Stimulated activated naive B cell treated with anti-CD40 and anti-IgM and Interleukin-4, amounts not matched to agents 10 μg/mL and 1 μg/mL and 100 μg/mL, for 72 hours (primary cell): ENCODE data around the gene ANKRD23.

Experiments
- ATAC-seq, 2 donors: fragments of 150-1000 bp; cut with Tn5 transposase; replicated peaks; 2 replicates each; pipeline ENCODE4 v1.10.0; 2021; ENCODE audit warnings: moderate library complexity in 1 of 2
- DNase-seq: peaks from one replicate; pipeline ENCODE4 v3.0.0; 2021
- H3K27ac Mint-ChIP-seq: one replicate; pipeline ENCODE4 v1.8.0; 2022; ENCODE audit warnings: mild to moderate bottlenecking, mixed read lengths
- H3K27me3 Mint-ChIP-seq, 2 donors: one replicate each; pipeline ENCODE4 v1.8.0; 2022; ENCODE audit warnings: mixed read lengths in 2 of 2
- H3K36me3 Mint-ChIP-seq, 2 donors: one replicate each; pipeline ENCODE4 v1.8.0; 2022; ENCODE audit warnings: mixed read lengths in 2 of 2, mild to moderate bottlenecking in 1 of 2
- H3K4me1 Mint-ChIP-seq, 2 donors: one replicate each; pipeline ENCODE4 v1.8.0; 2022; ENCODE audit warnings: mixed read lengths in 2 of 2, mild to moderate bottlenecking in 1 of 2
- H3K4me3 Mint-ChIP-seq, 2 donors: one replicate each; pipeline ENCODE4 v1.8.0; 2022; ENCODE audit warnings: mild to moderate bottlenecking in 2 of 2, mixed read lengths in 2 of 2, moderate library complexity in 1 of 2
- H3K9me3 Mint-ChIP-seq, 2 donors: one replicate each; pipeline ENCODE4 v1.8.0; 2022; ENCODE audit warnings: mixed read lengths in 2 of 2, mild to moderate bottlenecking in 1 of 2

ANKRD23 gene

DNA sequence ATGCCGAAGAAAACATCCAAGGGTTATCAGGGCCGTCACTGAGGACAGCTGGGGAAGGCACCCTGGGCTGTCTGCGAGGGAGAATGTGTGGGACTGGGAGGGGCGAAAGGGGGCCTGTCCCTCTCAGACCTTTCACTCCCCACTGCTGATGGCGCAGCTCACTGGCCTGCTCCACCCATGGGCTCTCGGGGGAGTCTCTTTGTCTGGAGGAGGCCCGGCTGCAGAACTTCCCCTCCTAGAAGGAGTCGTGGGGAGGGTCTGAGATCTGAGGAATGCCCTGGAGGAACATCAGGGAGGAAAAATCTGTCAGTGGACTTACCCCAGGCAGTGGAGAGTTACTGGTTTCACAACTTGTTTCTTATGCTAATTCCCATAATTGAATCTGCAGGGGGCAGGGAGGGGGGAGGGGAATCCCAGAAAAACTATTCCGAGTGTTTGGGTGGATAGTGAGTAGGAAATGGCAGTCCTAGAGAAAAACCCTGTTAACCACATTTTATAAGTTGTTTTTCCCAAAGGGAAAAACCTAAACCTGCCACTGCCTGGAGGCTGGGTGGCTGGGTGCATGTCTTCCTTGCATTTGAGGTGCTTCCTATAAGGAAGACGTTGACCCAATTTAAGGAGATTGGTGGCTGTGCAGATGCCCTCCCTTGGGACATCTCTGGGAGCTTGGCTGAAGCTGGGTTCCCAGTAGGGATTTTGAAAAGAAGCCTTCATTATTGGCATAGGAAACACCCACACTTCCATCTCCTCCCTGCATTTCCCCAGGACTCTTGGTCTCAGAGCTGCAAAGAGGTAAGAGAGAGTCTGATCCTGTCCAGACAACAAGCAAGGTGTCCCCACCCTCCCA lies 37.8 kb upstream of the ANKRD23 start:
- H3K27ac Mint-ChIP-seq = no peak overlapping the region
- DNase-seq (no peak), ATAC-seq (no peak)

DNA sequence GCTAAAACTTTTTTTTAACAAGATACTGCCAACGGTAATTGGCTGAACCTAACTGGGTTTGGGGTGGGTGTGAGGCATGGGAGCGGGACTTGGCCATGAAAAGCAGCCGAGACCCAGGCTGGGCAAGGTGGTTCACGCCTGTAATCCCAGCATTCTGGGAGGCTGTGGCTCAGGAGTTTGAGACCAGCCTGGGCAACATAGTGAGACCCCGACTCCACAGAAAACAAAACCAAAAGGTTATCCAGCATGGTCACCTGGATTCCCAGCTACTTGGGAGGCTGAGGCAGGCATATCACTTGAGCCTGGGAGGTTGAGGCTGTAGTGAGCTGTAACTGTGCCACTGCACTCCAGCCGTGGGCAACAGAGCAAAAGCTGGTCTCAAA lies 37.1 kb upstream of the ANKRD23 start:
- H3K27me3 Mint-ChIP-seq = peaks cover 0 to 30% of the 10 kb centered on the region in 2 donors
- peaks cover 17 to 24% of the 10 kb centered on the region in 2 donors for H3K4me1 Mint-ChIP-seq
- no peak overlapping the region for H3K4me3 Mint-ChIP-seq
- DNase-seq = no peak
- ATAC-seq = no peak
- no peak overlapping the region for H3K27ac Mint-ChIP-seq
- no peaks in the 10 kb centered on the region for H3K9me3 Mint-ChIP-seq
- no peaks in the 10 kb centered on the region for H3K36me3 Mint-ChIP-seq

More for the DNA sequence above, 37.8 kb upstream of the ANKRD23 start:
- peaks cover 0 to 30% of the 10 kb centered on the region in 2 donors for H3K27me3 Mint-ChIP-seq
- H3K36me3 Mint-ChIP-seq = no peaks in the 10 kb centered on the region
- peaks cover 17 to 22% of the 10 kb centered on the region in 2 donors for H3K4me1 Mint-ChIP-seq
- no peaks in the 10 kb centered on the region for H3K9me3 Mint-ChIP-seq
- no peak overlapping the region for H3K4me3 Mint-ChIP-seq

DNA sequence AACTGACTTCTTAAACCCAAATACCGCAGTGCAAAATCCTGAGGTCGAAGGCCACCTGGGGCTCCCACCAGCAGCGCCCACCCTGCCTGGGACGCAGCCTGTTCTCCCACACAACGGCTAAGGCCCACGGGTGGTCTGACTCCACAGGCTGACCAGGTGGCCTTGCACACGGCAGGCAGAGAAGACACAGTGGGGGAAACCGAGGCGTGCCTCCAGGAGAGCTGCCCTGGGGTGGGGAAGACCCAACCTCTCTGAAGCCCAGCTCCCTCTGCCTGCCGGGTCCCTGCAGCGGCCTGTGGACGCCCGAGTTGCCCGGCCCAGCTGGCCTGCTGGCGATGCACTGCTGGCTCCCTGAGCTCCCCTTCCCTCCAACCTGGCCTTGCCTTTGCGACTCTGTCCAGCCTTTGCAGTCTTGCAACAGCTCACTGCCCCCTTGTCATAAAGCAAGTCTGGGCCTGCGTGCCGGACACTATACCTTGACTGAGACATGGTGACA lies 35.8 kb upstream of the ANKRD23 start:
- H3K27ac Mint-ChIP-seq = no peak overlapping the region

DNA sequence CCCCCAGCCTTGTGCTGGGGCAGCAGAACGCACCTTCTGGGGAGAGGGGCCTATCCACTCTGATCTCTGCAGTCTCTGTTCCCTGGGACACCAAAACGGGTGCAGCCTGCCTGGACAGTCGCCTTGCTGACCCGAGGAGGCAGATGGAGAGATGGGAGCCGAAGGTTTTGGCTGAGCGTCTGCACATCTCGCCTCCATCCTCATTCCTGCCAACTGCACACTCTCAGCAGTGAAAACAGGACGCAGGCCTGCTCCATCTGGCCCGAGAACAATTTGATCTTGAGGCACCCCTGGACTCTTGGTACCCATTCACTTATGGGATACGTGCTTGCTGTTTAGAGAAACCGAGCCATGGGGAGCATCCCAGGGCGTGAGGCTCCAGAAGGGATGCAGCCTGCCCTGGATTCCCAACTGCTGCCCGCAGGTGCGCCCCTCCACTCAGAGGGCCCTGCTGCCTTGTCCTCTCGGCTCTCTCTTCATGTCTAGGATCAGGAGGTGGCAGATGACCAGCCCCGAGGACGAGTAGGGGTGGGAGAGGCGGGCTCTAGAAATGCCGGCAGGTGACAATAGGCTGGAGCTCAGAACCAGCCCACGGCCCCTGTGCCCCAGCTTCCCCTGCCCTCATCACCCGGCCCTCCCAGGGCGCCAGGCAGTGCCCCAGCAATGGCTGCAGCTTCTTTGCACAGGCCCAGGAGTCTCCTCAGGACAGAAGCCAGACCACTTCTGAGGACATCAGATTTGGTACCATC lies 35.1 kb upstream of the ANKRD23 start:
- no peaks in the 10 kb centered on the region for H3K9me3 Mint-ChIP-seq
- peak overlapping the region; percentile 42 for H3K27ac Mint-ChIP-seq
- no peak overlapping the region for H3K4me3 Mint-ChIP-seq

More for the DNA sequence above, 35.8 kb upstream of the ANKRD23 start:
- H3K9me3 Mint-ChIP-seq = no peaks in the 10 kb centered on the region
- no peak for ATAC-seq
- no peaks in the 10 kb centered on the region for H3K36me3 Mint-ChIP-seq
- no peak for DNase-seq
- H3K4me1 Mint-ChIP-seq = peaks cover 27 to 37% of the 10 kb centered on the region in 2 donors
- H3K4me3 Mint-ChIP-seq = no peak overlapping the region
- peaks cover 0 to 23% of the 10 kb centered on the region in 2 donors for H3K27me3 Mint-ChIP-seq

DNA sequence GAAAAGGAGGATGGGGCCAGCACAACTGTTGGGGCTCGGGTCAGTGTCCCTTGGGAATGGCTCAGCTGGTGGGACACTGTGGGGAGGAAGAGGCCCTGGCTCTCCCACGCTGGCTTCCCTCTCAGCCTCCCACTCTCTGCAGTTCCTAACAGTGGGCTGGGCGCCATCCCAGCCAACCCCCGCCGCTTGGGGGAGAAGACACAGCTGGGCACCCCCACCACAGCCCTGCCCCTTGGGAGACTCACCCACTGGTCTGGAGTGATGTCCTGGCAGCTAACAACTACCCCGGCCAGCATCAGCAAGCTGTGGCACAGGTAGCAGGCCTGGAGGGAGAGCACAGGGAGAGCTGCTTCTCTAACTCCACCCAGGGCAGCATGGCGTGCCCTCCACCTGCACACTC lies 34.4 kb upstream of the ANKRD23 start:
- Mint-ChIP-seq H3K4me1 (peaks cover 37 to 52% of the 10 kb centered on the region in 2 donors), H3K36me3 (peaks cover 0 to under 1% of the 10 kb centered on the region in 2 donors), H3K27me3 (peaks cover 0 to 15% of the 10 kb centered on the region in 2 donors), H3K9me3 (no peaks in the 10 kb centered on the region), H3K27ac (no peak overlapping the region), H3K4me3 (no peak overlapping the region)
- ATAC-seq (no peak), DNase-seq (no peak)

More for the DNA sequence above, 35.1 kb upstream of the ANKRD23 start:
- Mint-ChIP-seq H3K4me1 (peaks cover 33 to 44% of the 10 kb centered on the region in 2 donors), H3K36me3 (no peaks in the 10 kb centered on the region), H3K27me3 (peaks cover 0 to 17% of the 10 kb centered on the region in 2 donors)
- DNase-seq (no peak), ATAC-seq (no peak)

DNA sequence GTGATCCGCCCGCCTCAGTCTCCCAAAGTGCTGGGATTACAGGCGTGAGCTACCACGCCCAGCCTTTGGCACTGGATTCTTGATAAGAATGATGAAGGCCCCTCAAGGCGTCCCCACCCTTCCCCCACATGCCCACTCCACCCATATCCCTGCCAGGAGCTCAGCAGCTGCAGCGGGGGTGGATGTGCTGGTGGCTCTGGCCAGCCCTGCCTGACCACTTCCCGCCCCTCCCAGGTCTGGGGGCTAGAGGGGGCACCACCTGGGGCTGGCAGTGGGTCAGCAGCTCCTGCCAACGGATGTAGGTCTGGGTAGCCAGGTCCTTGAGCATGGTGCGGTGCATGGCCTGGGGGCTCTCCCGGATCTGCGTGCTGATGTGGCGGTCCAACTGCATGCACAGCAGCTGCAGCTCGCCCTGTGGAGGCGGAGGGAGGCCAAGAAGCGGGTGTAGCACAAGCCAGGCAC lies 33.8 kb upstream of the ANKRD23 start:
- Mint-ChIP-seq H3K4me3 (no peak overlapping the region), H3K4me1 (peaks cover 41 to 57% of the 10 kb centered on the region in 2 donors), H3K27ac (peak overlapping the region; percentile 59), H3K27me3 (peaks cover 0 to 15% of the 10 kb centered on the region in 2 donors), H3K9me3 (no peaks in the 10 kb centered on the region), H3K36me3 (peaks cover 0 to 4% of the 10 kb centered on the region in 2 donors)
- DNase-seq (no peak), ATAC-seq (no peak)

DNA sequence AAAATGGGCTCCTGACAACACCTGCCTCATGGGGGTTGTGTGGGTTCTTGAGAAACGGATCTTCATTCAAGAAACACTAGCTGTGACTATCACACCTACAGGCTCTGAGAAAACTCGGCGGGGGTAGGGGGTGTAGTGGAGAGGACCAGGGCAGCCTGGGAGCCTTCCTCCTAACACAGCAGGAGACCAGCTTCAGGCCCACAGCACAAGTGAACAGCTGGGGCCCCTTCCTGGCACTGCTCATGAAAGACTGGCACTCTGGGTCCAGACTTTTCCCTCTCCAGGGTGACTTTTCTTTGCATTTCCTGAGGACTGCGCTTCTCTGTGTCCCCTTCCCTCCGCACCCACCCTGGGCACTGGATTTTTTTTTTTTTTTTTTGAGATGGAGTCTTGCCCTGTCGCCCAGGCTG lies 33.2 kb upstream of the ANKRD23 start:
- H3K4me1 Mint-ChIP-seq = peaks cover 42 to 63% of the 10 kb centered on the region in 2 donors
- peaks cover 0 to 4% of the 10 kb centered on the region in 2 donors for H3K36me3 Mint-ChIP-seq

DNA sequence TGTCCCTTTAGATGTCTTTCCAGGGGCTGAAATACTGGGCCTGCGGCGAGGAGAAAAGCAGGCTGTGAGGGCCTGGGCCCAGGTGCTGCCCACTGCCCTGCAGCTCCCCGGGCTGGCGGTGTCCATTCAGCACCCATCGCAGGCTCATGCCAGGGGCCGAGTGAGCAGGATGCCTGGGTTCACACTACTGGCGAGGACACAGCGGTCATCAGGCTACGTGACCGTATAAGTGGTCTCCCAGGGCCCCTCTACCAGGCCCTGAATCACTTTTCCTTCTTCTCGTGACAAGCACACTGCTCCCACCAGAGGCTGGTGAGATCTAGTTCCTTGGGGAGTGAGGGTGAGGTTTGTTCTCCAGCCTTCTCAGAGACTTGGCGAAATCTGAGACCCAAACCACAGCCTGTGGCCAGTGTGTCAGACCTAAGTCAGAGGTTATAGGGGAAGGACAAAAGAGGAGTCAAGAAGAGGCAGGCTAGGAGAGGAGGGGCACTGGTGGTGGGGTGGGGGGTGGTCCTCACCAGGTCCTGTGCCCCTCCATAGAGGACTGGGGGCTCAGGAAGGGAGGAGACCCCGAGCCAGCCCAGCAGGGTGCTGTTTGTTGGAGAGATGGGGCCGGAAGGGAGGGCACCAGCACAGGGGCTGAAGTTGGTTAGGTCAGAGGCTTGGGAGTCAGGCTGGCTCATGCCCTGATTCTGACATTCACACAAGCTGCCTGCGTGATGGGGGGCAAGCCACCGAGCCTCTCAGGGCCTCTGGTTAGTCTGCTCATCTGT lies 32.6 kb upstream of the ANKRD23 start:
- H3K4me3 Mint-ChIP-seq = no peak overlapping the region
- ATAC-seq = no peak
- peaks cover 0 to 4% of the 10 kb centered on the region in 2 donors for H3K36me3 Mint-ChIP-seq
- H3K27me3 Mint-ChIP-seq = peaks cover 0 to 12% of the 10 kb centered on the region in 2 donors
- H3K4me1 Mint-ChIP-seq = peaks cover 42 to 64% of the 10 kb centered on the region in 2 donors
- H3K27ac Mint-ChIP-seq = peak overlapping the region; percentile 98
- DNase-seq = no peak
- no peaks in the 10 kb centered on the region for H3K9me3 Mint-ChIP-seq

More for the DNA sequence above, 33.2 kb upstream of the ANKRD23 start:
- Mint-ChIP-seq H3K4me3 (no peak overlapping the region), H3K27ac (peak overlapping the region; percentile 98), H3K27me3 (peaks cover 0 to 15% of the 10 kb centered on the region in 2 donors), H3K9me3 (no peaks in the 10 kb centered on the region)
- no peak for ATAC-seq
- DNase-seq = no peak

DNA sequence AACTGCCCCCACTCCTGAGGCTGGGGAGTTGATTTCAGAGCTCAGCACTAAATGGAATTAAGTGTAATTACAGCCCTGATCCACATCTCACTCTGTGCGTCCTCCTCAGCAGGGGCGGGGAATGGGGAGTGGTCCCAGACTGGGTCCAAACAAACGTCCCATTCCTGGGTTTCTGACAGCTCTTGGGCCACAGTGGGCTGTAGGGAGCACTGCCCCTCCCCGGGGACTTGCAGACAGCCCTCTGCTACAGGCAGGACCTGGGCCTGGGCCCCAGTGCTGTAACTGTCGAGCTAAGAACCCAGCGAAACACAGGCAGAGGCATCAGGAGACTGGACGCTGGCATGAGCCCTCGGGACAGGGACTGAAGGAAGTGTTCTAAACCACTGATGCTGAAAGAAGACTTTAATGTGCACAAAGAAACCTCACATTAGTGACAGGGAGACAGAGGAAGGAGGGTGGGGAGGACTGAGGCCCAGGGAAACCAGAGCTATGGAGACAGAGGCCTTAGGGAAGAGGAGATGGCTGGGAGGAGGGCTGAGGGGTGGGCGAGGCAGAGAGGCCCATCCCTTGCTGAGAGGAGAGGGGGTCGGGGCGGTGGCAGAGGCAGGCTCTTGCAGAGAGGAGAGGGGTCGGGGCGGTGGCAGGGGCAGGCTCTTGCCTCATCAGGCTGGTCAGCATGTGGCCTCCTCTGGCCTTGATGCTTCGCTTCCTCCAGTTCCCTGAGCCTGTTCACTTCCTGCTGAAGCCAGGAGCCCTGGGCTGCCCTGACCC lies 31.9 kb upstream of the ANKRD23 start:
- no peak for ATAC-seq
- Mint-ChIP-seq H3K27me3 (peaks cover 0 to 7% of the 10 kb centered on the region in 2 donors), H3K4me3 (peak overlapping the region; percentile 51 to 73), H3K27ac (peak overlapping the region; percentile 98), H3K9me3 (no peaks in the 10 kb centered on the region), H3K36me3 (peaks cover 0 to 6% of the 10 kb centered on the region in 2 donors), H3K4me1 (peaks cover 45 to 62% of the 10 kb centered on the region in 2 donors)
- DNase-seq = no peak

DNA sequence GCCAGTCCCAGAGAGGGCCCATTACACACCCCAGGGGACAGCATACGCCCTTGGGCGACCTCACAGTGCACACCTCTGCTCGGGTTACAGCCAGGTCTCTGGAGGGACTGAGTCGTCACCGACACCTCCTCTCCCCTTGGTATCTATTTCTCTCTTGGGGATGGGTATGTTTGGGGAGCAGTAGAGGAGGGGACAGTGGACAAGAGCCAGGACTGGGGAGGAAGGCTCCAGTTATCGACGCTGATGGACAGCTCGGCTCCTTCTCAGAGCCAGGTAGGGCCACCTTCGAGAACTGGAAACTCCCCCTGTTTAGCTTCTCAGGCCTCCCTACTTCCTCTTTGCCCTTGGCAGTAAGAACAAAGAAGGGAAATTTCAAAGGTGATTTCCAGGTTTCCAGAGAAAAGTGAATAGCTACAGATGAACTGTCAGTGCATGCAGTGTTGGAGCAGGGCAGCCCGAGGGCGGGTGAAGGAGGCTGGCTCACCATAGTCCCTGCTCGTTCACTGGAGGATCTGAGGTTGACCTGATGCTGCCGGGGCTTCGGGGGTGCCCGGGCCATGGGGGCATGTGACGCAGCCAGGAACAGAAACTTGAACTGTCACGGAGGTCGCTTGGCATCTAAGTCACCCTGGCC lies 30.5 kb upstream of the ANKRD23 start:
- no peaks in the 10 kb centered on the region for H3K9me3 Mint-ChIP-seq
- DNase-seq = peak; percentile 91
- ATAC-seq = peak; percentile 88 to 89
- no peaks in the 10 kb centered on the region for H3K27me3 Mint-ChIP-seq
- H3K4me3 Mint-ChIP-seq = peak overlapping the region; percentile 51 to 73
- peaks cover 42 to 66% of the 10 kb centered on the region in 2 donors for H3K4me1 Mint-ChIP-seq
- peak overlapping the region; percentile 98 for H3K27ac Mint-ChIP-seq
- peaks cover 0 to 9% of the 10 kb centered on the region in 2 donors for H3K36me3 Mint-ChIP-seq

DNA sequence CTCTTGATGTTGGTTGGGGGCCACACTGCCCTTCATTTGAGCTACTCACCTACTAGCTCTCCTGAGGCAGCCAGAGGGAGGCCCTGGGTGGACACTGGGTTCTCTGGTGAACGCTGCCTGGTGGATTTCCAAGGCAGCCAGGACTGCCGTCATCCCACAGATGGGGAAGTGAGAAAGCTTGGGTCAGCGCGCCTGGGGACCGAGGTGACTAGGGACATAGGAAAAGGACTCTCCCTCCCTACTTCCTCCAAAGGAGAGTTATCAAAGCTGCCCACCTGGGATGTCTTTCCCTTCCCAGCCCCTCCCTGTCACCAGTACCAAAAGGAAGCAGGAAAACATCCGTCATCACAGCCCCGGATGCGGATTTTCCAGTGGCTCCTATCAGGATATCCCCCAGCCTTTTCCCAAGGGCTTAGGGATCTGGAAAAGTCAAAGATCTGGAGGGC lies 29.9 kb upstream of the ANKRD23 start:
- Mint-ChIP-seq H3K27me3 (no peaks in the 10 kb centered on the region), H3K9me3 (no peaks in the 10 kb centered on the region), H3K36me3 (peaks cover 0 to 9% of the 10 kb centered on the region in 2 donors), H3K4me3 (peak overlapping the region in 1 of 2 donors; percentile 44), H3K27ac (peak overlapping the region; percentile 98), H3K4me1 (peaks cover 42 to 66% of the 10 kb centered on the region in 2 donors)
- DNase-seq (peak; percentile 44), ATAC-seq (peak in 1 of 2 donors; percentile 8)

DNA sequence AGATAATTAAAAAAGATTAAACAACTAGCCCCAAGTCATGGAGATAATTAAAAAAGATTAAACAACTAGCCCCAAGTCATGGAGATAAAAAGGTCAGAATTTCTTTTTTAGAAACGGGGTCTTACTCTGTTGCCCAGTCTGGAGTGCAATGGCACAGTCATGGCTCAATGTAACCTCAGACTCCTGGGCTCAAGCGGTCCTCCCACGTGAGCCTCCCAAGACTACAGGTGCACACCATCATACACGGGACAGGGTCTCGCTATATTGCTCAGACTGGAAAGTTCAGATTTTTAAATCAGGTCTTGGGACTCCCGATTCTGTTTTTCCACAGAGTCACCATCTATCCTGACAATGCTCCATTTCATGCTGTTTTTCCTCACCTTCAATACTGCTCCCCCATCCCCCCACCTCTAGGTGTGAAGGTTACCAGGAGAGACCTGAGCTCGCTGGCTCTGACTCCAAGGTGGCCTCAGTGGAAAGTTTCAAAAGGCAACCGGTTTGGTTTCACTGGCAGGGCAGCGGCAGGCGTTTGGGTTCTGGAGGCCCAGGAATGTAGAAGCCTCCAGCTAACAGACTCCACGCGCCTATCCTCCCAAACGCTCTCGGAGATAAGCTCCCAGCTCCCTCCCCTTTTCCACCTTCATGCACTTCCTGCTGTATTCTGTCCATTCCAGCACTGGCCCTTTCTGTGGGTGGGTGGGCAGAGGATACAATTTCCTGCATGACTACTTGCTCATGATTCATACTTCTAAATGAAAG lies 28.9 kb upstream of the ANKRD23 start:
- no peak for ATAC-seq
- Mint-ChIP-seq H3K4me1 (peaks cover 43 to 65% of the 10 kb centered on the region in 2 donors), H3K9me3 (no peaks in the 10 kb centered on the region), H3K36me3 (peaks cover under 1 to 9% of the 10 kb centered on the region in 2 donors), H3K4me3 (no peak overlapping the region), H3K27ac (peak overlapping the region; percentile 98), H3K27me3 (peaks cover 0 to 1% of the 10 kb centered on the region in 2 donors)
- DNase-seq = no peak
